ENCODE data around the gene CBLIF. TPM values are rescaled to one million over a fixed set of nuclear protein-coding genes. Genes with fewer than 3 reads are reported as not detected.

CBLIF gene
- total and polyA plus RNA-seq, 2 of the 13 experiments (the other 11 are each of a cell fraction or from before 2014, with no cell fraction given), result not detected

DNA sequence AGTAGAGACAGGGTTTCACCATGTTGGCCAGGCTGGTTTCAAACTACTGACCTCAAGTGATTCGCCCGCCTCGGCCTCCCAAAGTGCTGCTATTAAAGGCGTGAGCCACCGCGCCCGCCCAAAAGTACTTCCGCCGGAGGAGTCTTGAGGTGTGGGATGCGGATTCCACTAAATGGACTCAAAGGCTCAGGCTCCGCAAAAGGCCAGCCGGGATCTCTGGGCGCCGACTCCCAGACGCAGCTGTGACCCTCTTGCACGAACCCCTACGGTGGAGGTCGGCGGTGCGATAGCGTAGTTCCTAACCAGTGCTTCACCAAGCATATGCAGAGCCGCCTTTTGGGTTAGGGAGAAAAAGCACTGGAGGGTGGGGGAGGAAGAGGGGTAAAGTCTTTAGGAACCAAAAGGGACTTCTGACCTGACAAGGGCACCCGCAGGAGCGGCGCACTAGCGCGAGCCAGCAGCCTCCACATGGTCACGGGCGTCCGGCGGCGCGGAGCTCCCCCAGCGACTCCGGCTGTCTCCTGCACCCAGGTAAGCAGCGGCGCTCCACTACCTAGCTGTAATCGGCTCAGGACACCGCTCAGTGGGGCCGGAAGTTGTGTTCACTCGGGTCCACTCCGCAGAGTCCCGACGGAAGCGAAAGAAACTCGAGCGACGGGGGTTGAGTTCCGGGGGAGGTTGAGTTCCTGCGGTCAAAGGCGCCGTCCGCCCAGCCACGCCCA lies 34.9 kb downstream of the CBLIF start, which contains the start of gene MRPL16 (continued):
- TF ChIP-seq NR0B2 (CRISPR knock-in tag; IDR thresholded peaks at IDR 0.05), result no peak; the same call in 1 of the 2 replicates
- TF ChIP-seq CBFB (CRISPR knock-in tag; IDR thresholded peaks at IDR 0.05), result peak; percentile 90
- TF ChIP-seq RFXANK (CRISPR knock-in tag; IDR thresholded peaks at IDR 0.05), result no peak
- peak; percentile 83 for TF ChIP-seq AGO2 (optimal IDR thresholded peaks at IDR 0.05; ENCODE audit: low read depth, low read length)
- no peak for TF ChIP-seq BRD4 (CRISPR knock-in tag; IDR thresholded peaks at IDR 0.05)
- TF ChIP-seq ZNF354B (CRISPR knock-in tag; IDR thresholded peaks at IDR 0.05), result no peak
- peak; percentile 98 for TF ChIP-seq KMT2A (CRISPR knock-in tag; IDR thresholded peaks at IDR 0.05)
- TF ChIP-seq ZNF607 (CRISPR knock-in tag; IDR thresholded peaks at IDR 0.05; ENCODE audit: borderline replicate concordance), result peak; percentile 89; the same call in 1 of the 2 replicates
- no peak for TF ChIP-seq TP53 (CRISPR knock-in tag; conservative IDR thresholded peaks at IDR 0.05)
- peak; percentile 82; the same call in 1 of the 2 replicates for TF ChIP-seq KLF9 (CRISPR knock-in tag; IDR thresholded peaks at IDR 0.05; ENCODE audit: low read depth)
- TF ChIP-seq, protein P1, sequence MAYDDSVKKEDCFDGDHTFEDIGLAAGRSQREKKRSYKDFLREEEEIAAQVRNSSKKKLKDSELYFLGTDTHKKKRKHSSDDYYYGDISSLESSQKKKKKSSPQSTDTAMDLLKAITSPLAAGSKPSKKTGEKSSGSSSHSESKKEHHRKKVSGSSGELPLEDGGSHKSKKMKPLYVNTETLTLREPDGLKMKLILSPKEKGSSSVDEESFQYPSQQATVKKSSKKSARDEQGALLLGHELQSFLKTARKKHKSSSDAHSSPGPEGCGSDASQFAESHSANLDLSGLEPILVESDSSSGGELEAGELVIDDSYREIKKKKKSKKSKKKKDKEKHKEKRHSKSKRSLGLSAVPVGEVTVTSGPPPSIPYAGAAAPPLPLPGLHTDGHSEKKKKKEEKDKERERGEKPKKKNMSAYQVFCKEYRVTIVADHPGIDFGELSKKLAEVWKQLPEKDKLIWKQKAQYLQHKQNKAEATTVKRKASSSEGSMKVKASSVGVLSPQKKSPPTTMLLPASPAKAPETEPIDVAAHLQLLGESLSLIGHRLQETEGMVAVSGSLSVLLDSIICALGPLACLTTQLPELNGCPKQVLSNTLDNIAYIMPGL (CRISPR knock-in tag; IDR thresholded peaks at IDR 0.05; ENCODE audit: borderline replicate concordance in 1 of 2, low read depth in 1 of 2), result peak; percentile 93 to 94; a peak in 3 of 4 replicates
- TF ChIP-seq EZH2 (conservative IDR thresholded peaks at IDR 0.05; ENCODE audit: low read depth, low read length), result no peak
- peak; percentile 57 for TF ChIP-seq PRDM10 (CRISPR knock-in tag; IDR thresholded peaks at IDR 0.05; ENCODE audit: low read depth)
- TF ChIP-seq FOXM1 (CRISPR knock-in tag; IDR thresholded peaks at IDR 0.05), result no peak
- no peak for TF ChIP-seq NFIB (CRISPR knock-in tag; IDR thresholded peaks at IDR 0.05; ENCODE audit: borderline replicate concordance)
- no peak for TF ChIP-seq TCF12 (IDR thresholded peaks at IDR 0.05)
- TF ChIP-seq TCF12 (CRISPR knock-in tag; IDR thresholded peaks at IDR 0.05), result no peak
- peak; percentile 73 for TF ChIP-seq MAZ (IDR thresholded peaks at IDR 0.05; ENCODE audit: borderline replicate concordance, low read depth, low read length)
- 0 out of 2 replicates have a peak, but pooled peaks have one; percentile 52 for TF ChIP-seq MAZ (CRISPR knock-in tag; IDR thresholded peaks at IDR 0.05; ENCODE audit: low read depth)
- TF ChIP-seq, protein P2, sequence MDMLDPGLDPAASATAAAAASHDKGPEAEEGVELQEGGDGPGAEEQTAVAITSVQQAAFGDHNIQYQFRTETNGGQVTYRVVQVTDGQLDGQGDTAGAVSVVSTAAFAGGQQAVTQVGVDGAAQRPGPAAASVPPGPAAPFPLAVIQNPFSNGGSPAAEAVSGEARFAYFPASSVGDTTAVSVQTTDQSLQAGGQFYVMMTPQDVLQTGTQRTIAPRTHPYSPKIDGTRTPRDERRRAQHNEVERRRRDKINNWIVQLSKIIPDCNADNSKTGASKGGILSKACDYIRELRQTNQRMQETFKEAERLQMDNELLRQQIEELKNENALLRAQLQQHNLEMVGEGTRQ (IDR thresholded peaks at IDR 0.05; ENCODE audit: low read depth, low read length), result no peak
- TF ChIP-seq, protein P2 (CRISPR knock-in tag; IDR thresholded peaks at IDR 0.05; ENCODE audit: borderline replicate concordance), result peak; percentile 45; the same call in 1 of the 2 replicates
- TF ChIP-seq HHEX (CRISPR knock-in tag; IDR thresholded peaks at IDR 0.05), result no peak
- TF ChIP-seq TAF15 (IDR thresholded peaks at IDR 0.05; ENCODE audit: low read depth, low read length, poor library complexity, severe bottlenecking), result no peak
